ENCODE data around the gene FAM98A.

Gene FAM98A

DNA sequence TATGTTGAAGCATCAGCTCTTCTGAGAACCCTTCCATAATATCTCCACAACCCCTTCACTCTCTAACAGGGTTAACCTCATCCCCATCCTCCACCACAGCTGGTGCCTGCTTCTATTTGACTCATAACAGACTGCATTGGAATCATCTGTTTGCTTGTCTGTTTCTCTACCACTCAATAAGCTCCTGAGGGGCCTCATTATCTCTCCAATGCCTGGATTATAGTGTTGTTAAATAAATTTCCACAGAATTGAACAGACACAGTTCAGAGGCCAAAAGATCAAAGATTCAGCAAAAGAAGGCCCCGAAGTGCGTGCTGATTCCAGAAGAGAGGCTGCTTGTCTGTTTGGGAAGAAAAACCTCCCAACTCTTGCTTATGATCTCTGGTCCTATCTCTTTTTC is 33.7 kb upstream of the FAM98A start:
- no peak for DNase-seq (ENCODE audit: low spot score)
- TF ChIP-seq, protein P1, sequence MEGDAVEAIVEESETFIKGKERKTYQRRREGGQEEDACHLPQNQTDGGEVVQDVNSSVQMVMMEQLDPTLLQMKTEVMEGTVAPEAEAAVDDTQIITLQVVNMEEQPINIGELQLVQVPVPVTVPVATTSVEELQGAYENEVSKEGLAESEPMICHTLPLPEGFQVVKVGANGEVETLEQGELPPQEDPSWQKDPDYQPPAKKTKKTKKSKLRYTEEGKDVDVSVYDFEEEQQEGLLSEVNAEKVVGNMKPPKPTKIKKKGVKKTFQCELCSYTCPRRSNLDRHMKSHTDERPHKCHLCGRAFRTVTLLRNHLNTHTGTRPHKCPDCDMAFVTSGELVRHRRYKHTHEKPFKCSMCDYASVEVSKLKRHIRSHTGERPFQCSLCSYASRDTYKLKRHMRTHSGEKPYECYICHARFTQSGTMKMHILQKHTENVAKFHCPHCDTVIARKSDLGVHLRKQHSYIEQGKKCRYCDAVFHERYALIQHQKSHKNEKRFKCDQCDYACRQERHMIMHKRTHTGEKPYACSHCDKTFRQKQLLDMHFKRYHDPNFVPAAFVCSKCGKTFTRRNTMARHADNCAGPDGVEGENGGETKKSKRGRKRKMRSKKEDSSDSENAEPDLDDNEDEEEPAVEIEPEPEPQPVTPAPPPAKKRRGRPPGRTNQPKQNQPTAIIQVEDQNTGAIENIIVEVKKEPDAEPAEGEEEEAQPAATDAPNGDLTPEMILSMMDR (IDR thresholded peaks at IDR 0.05; ENCODE audit: borderline replicate concordance, control extremely low read depth, extremely low read depth, insufficient read depth, missing control alignments) = no peak
- in situ Hi-C loops (cut with MboI; ENCODE audit: low sequenced_read_pairs, unreplicated experiment) = no loop called here

DNA sequence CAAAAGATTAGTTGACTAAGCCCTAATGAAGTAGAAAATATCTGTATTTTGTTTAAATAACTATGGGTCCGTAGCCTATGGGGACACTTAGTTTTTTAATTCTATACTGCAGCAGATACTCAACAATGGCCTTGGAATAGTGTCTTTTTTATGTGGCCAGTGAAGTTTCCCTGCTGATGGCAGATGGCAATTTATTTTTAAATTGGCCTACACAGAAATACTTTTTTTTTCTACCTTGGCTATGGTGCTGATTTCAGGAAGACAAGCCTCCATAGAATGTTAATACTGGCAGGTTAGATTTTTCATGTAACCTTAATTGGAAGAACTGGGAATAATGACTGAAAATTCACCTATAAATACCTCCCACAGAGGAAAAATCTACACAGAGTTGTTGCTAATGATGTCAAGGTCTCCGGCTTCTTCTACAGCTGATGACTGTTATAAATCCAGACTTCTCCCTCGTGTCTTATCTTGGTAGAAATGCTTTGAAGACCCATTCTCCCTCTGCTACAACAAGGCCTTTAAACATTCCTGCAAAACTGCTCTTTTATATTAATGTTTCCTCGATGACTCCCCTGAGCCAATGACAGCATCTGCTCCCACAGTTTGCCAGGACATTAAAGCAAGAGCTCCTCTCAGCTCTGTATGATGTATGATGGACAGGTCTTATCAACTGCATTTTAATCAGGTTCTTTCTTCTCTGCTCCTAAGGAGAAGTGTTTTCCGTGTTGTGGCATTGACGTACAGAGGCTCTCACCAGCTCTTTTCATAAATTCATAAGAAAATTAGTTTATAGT is 29.1 kb upstream of the FAM98A start:
- in situ Hi-C loops (cut with MboI; ENCODE audit: low sequenced_read_pairs, unreplicated experiment) = no loop called here
- TF ChIP-seq, protein P1 (IDR thresholded peaks at IDR 0.05; ENCODE audit: borderline replicate concordance, control extremely low read depth, extremely low read depth, insufficient read depth, missing control alignments) = no peak
- DNase-seq (ENCODE audit: low spot score) = no peak

DNA sequence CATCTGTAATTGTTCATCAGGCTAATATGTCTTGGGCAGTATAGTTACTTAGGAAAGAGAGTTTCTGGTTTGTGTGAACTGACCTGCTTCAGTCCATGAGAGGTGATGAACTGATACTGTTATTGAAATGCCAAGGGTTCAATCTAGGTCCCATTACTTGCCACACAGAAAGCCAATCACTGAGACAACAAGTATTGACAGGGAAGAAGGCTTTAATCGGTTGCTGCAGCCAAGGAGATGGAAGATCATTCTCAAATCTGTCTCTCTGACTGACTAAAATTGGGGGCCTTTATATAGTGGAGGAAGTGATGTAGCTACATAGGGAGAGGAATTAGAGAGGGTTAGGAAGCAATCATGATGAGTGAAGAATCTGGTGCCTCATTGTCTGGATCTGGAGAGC is 19.9 kb upstream of the FAM98A start:
- in situ Hi-C loops (cut with MboI; ENCODE audit: low sequenced_read_pairs, unreplicated experiment) = no loop called here
- no peak for DNase-seq (ENCODE audit: low spot score)
- TF ChIP-seq, protein P1 (IDR thresholded peaks at IDR 0.05; ENCODE audit: borderline replicate concordance, control extremely low read depth, extremely low read depth, insufficient read depth, missing control alignments) = no peak

DNA sequence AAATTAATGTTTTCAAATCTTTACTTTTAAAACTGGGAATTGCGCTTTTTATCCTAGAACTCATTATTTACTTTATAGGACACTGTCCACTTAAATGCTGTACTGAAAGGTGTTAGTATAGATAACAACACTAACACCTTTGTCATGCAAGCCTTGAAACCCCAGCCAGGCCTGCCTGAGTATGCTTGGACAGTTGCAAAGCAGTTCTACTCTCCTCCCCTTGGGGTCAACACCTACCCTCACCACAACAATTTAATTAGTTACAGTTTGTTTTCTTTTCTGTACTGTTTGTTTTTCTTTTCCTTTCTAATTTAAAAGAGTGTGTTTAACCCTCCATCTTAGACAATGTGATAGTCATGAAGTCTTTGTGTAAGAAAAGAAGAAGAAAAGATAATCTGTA is 18.9 kb upstream of the FAM98A start:
- in situ Hi-C loops (cut with MboI; ENCODE audit: low sequenced_read_pairs, unreplicated experiment) = no loop called here
- TF ChIP-seq, protein P1 (IDR thresholded peaks at IDR 0.05; ENCODE audit: borderline replicate concordance, control extremely low read depth, extremely low read depth, insufficient read depth, missing control alignments) = no peak
- DNase-seq (ENCODE audit: low spot score) = no peak

DNA sequence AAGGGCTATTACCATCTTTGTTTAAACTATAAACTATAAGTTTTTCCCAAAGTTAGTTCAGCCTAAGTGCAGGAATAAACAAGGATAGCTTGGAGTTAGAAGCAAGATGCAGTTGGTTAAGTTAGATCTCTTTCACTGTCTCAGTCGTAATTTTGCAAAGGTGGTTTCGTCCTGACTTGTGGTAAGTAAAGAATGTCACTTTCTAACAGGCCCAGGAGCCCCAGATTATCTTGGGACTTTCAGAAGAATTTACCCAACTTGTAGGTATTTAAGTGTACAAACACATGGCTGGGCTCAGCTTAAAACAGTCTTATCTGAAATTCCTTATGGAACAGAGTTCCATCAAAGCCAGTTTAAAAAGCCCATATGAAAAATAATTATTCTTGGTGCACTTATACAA is 18.3 kb upstream of the FAM98A start:
- TF ChIP-seq, protein P1 (IDR thresholded peaks at IDR 0.05; ENCODE audit: borderline replicate concordance, control extremely low read depth, extremely low read depth, insufficient read depth, missing control alignments) = no peak
- in situ Hi-C loops (cut with MboI; ENCODE audit: low sequenced_read_pairs, unreplicated experiment) = no loop called here
- no peak for DNase-seq (ENCODE audit: low spot score)

DNA sequence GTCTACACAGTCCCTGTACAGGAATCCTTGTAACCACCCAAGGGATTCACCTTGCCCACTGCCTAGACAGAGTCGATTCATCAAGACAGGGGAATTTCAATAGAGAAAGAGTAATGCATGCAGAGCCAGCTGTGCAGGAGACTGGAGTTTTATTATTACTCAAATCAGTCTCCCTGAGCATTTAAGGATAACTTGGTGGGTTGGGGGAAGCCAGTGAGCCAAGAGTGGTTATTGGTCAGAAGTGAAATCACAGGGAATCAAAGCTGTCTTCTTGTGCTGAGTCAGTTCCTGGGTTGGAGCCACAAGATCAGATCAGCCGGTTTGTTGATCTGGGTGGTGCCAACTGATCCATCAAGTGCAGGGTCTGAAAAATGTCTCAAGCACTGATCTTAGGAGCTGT is 17.8 kb upstream of the FAM98A start:
- in situ Hi-C loops (cut with MboI; ENCODE audit: low sequenced_read_pairs, unreplicated experiment) = no loop called here
- no peak for DNase-seq (ENCODE audit: low spot score)
- TF ChIP-seq, protein P1 (IDR thresholded peaks at IDR 0.05; ENCODE audit: borderline replicate concordance, control extremely low read depth, extremely low read depth, insufficient read depth, missing control alignments) = no peak
